HL-60 (cell line): ENCODE results near the gene EEPD1.

Experiments
- GABPA ChIP-seq: IDR thresholded peaks from 2 replicates; pipeline ENCODE4 v1.6.1; 2012; ENCODE audit warnings: low read depth
- POLR2AphosphoS5 ChIP-seq: IDR thresholded peaks from 2 replicates; pipeline ENCODE4 v1.6.1; 2012; ENCODE audit warnings: low read depth
- SPI1 ChIP-seq: IDR thresholded peaks from 2 replicates; pipeline ENCODE4 v1.6.1; 2012; ENCODE audit warnings: low read depth, mild to moderate bottlenecking, borderline replicate concordance
- TF ChIP-seq, protein P1 (sequence below): IDR thresholded peaks from one replicate; pipeline ENCODE4 v1.5.1; 2011; ENCODE audit warnings: low read length, control low read depth, inconsistent platforms; ENCODE audit not compliant: insufficient read depth
- TF ChIP-seq, protein P2 (sequence below): IDR thresholded peaks from 2 replicates; pipeline ENCODE4 v1.6.1; 2012; ENCODE audit warnings: low read depth; ENCODE audit not compliant: insufficient replicate concordance

DNA sequence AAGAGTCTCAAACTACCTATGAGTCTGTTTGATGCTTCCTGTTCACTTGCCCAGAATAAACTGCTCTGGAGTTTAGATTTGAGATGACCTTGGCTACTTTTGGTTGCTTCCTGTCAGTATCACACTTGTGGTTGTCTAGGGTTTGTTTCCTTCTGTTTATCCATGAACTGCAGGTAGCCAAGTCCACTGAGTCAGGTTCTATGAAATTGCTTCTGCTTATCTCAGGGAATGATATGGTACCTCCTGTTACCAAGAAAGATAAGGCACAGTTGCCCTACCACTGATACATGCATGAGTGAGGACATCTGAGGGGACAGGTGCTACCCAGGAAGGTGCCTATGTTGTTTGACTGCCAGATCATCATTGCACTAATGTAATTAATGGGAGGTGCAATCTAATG, 15.8 kb upstream of the EEPD1 start:
- TF ChIP-seq, protein P1, sequence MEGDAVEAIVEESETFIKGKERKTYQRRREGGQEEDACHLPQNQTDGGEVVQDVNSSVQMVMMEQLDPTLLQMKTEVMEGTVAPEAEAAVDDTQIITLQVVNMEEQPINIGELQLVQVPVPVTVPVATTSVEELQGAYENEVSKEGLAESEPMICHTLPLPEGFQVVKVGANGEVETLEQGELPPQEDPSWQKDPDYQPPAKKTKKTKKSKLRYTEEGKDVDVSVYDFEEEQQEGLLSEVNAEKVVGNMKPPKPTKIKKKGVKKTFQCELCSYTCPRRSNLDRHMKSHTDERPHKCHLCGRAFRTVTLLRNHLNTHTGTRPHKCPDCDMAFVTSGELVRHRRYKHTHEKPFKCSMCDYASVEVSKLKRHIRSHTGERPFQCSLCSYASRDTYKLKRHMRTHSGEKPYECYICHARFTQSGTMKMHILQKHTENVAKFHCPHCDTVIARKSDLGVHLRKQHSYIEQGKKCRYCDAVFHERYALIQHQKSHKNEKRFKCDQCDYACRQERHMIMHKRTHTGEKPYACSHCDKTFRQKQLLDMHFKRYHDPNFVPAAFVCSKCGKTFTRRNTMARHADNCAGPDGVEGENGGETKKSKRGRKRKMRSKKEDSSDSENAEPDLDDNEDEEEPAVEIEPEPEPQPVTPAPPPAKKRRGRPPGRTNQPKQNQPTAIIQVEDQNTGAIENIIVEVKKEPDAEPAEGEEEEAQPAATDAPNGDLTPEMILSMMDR = no peak
- no peak for TF ChIP-seq POLR2AphosphoS5
- TF ChIP-seq, protein P2, sequence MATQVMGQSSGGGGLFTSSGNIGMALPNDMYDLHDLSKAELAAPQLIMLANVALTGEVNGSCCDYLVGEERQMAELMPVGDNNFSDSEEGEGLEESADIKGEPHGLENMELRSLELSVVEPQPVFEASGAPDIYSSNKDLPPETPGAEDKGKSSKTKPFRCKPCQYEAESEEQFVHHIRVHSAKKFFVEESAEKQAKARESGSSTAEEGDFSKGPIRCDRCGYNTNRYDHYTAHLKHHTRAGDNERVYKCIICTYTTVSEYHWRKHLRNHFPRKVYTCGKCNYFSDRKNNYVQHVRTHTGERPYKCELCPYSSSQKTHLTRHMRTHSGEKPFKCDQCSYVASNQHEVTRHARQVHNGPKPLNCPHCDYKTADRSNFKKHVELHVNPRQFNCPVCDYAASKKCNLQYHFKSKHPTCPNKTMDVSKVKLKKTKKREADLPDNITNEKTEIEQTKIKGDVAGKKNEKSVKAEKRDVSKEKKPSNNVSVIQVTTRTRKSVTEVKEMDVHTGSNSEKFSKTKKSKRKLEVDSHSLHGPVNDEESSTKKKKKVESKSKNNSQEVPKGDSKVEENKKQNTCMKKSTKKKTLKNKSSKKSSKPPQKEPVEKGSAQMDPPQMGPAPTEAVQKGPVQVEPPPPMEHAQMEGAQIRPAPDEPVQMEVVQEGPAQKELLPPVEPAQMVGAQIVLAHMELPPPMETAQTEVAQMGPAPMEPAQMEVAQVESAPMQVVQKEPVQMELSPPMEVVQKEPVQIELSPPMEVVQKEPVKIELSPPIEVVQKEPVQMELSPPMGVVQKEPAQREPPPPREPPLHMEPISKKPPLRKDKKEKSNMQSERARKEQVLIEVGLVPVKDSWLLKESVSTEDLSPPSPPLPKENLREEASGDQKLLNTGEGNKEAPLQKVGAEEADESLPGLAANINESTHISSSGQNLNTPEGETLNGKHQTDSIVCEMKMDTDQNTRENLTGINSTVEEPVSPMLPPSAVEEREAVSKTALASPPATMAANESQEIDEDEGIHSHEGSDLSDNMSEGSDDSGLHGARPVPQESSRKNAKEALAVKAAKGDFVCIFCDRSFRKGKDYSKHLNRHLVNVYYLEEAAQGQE = no peak
- no peak for TF ChIP-seq GABPA
- TF ChIP-seq SPI1 = no peak
